HG03108 (cell line): ENCODE results near the gene ATP2C1.

ENCODE experiments used
- ATAC-seq: cut with Tn5 transposase; IDR thresholded peaks from one replicate; pipeline ENCODE4 v1.9.1; 2021; ENCODE audit warnings: moderate library complexity; ENCODE audit not compliant: unreplicated experiment

ATP2C1 gene

GRCh38 chr3:130975251-130975650 lies 81.4 kb downstream of the ATP2C1 start:
- no peak for ATAC-seq

- ATAC-seq: no peak
Observed at GRCh38 chr3:130976706-130977105, 82.8 kb downstream of the ATP2C1 start.

- no peak for ATAC-seq
Observed at GRCh38 chr3:130979117-130979516, 85.2 kb downstream of the ATP2C1 start.

- ATAC-seq: no peak
Observed at GRCh38 chr3:130981469-130981868, 87.6 kb downstream of the ATP2C1 start.

GRCh38 chr3:130990282-130990681 lies 96.4 kb downstream of the ATP2C1 start:
- no peak for ATAC-seq

GRCh38 chr3:130991126-130991525 lies 97.2 kb downstream of the ATP2C1 start:
- no peak for ATAC-seq

- no peak for ATAC-seq
Observed at GRCh38 chr3:130992344-130992743, 98.5 kb downstream of the ATP2C1 start.

- ATAC-seq: no peak
Observed at GRCh38 chr3:130997289-130997688, 103.4 kb downstream of the ATP2C1 start.

GRCh38 chr3:131001071-131001470 lies 107.2 kb downstream of the ATP2C1 start:
- no peak for ATAC-seq

- ATAC-seq: no peak
Observed at GRCh38 chr3:131004603-131005002, 110.7 kb downstream of the ATP2C1 start.

- no peak for ATAC-seq
Observed at GRCh38 chr3:131007256-131007655, 113.4 kb downstream of the ATP2C1 start.

GRCh38 chr3:131007782-131008181 lies 113.9 kb downstream of the ATP2C1 start:
- no peak for ATAC-seq

- ATAC-seq: no peak
Observed at GRCh38 chr3:131008326-131008725, 114.4 kb downstream of the ATP2C1 start.

GRCh38 chr3:131009698-131010097 lies 115.8 kb downstream of the ATP2C1 start:
- no peak for ATAC-seq

GRCh38 chr3:131018970-131019369 lies 125.1 kb downstream of the ATP2C1 start:
- ATAC-seq: no peak

- ATAC-seq: no peak
Observed at GRCh38 chr3:131020122-131020693, 126.3 kb downstream of the ATP2C1 start.

GRCh38 chr3:131025539-131025938 lies 131.7 kb downstream of the ATP2C1 start:
- no peak for ATAC-seq

GRCh38 chr3:131026321-131027151 lies 132.7 kb downstream of the ATP2C1 start, which contains the start of the genes ASTE1 and NEK11:
ASTE1 (minus strand) TSS chr3:131026825; CDS start chr3:131025306, 1,519 bp downstream.
NEK11 (plus strand) TSS chr3:131026877; CDS start chr3:131029709, 2,832 bp downstream.
- ATAC-seq: peak; percentile 98

- ATAC-seq: no peak
Observed at GRCh38 chr3:131028844-131029243, 135.0 kb downstream of the ATP2C1 start.

GRCh38 chr3:131031660-131032059 lies 137.8 kb downstream of the ATP2C1 start:
- ATAC-seq: no peak

- no peak for ATAC-seq
Observed at GRCh38 chr3:131033480-131034080, 139.7 kb downstream of the ATP2C1 start.
